HPDE6-E6E7 (cell line): Measurements from ENCODE around the gene CRADD.
"Not testable (repeated sequence)": the region's sequence is repeated elsewhere in the genome, so short reads cannot be mapped to it uniquely, and the experiment has no call there.

ENCODE experiments used
- DNase-seq: peaks from one replicate; pipeline ENCODE4 v3.0.0; 2011; ENCODE audit warnings: missing footprints; ENCODE audit errors: extremely low spot score

Gene CRADD

GRCh38 chr12:93757792-93758694 is 80.9 kb downstream of the CRADD start:
- no peak for DNase-seq

- DNase-seq = no peak
These were observed 81.7 kb downstream of the CRADD start for GRCh38 chr12:93758801-93759373.

GRCh38 chr12:93759512-93760081 is 82.4 kb downstream of the CRADD start:
- no peak for DNase-seq

- DNase-seq = no peak
These were observed 83.2 kb downstream of the CRADD start for GRCh38 chr12:93760275-93760875.

GRCh38 chr12:93762059-93762719 is 85.0 kb downstream of the CRADD start:
- no peak for DNase-seq

- no peak for DNase-seq
These were observed 85.9 kb downstream of the CRADD start for GRCh38 chr12:93762912-93763553.

GRCh38 chr12:93763746-93764147 is 86.6 kb downstream of the CRADD start:
- no peak for DNase-seq

GRCh38 chr12:93766371-93766770 is 89.2 kb downstream of the CRADD start:
- no peak for DNase-seq

GRCh38 chr12:93766796-93767523 is 89.8 kb downstream of the CRADD start:
- no peak for DNase-seq

GRCh38 chr12:93767524-93767863 is 90.3 kb downstream of the CRADD start:
- DNase-seq = no peak

- DNase-seq = no peak
These were observed 95.0 kb downstream of the CRADD start for GRCh38 chr12:93772003-93772700.

- DNase-seq = no peak
These were observed 96.1 kb downstream of the CRADD start for GRCh38 chr12:93773122-93773871.

- DNase-seq = no peak
These were observed 99.4 kb downstream of the CRADD start for GRCh38 chr12:93776581-93777018.

- DNase-seq = no peak
These were observed 100.1 kb downstream of the CRADD start for GRCh38 chr12:93777254-93777653.

GRCh38 chr12:93778306-93778705 is 101.1 kb downstream of the CRADD start:
- DNase-seq = no peak

GRCh38 chr12:93778766-93779165 is 101.6 kb downstream of the CRADD start:
- no peak for DNase-seq

GRCh38 chr12:93780101-93780641 is 103.0 kb downstream of the CRADD start:
- DNase-seq = no peak

- DNase-seq = not testable (repeated sequence)
These were observed 103.7 kb downstream of the CRADD start for GRCh38 chr12:93780886-93781285.

GRCh38 chr12:93781961-93782360 is 104.8 kb downstream of the CRADD start:
- not testable (repeated sequence) for DNase-seq
